ENCODE data around the gene GBX1. TPM values are rescaled to one million over a fixed set of nuclear protein-coding genes. Genes with fewer than 3 reads are reported as not detected.

GBX1 gene
- total RNA-seq, 2 experiments from 2014 or later: not detected

DNA sequence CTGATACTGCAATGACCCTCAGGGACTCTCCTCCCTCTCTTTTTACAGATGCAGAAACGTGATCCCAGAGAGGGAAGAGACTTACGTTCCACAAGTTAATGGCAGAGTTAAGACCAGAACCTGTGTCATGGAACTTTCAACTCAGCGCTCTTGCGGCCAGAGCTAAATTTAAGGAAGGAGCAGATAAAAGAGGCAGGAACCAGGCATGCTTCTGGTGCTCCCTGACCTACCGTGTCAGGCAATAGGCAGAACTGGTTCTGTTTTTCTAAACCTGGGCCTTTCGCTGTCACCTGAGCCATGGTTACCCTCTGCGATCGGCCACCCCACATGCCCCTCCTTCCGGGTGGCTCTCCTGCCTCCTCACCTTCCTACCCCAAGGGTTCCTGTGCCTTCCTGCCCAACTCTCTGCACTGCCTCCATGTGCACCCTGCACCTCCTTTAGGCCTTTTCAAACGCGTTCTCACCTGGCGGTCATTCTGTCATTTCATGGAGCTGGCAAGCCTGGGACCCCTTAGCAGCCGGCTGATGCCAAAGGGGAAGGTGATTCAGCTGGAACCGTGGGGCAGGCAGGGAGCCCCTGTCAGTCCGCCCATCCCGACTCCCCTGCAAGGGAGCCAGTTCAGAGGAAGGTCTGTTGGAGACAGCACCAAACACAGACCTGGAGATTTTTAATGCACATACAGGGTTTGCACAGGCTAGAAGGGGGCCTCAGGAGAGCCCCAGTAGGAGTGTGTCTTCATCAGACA is 7.7 kb upstream of the GBX1 start:
- DNase-seq: no peak
- no peaks in the 10 kb centered on the region for H3K36me3 Mint-ChIP-seq (ENCODE audit: low read depth)
- no peak overlapping the region for H3K27ac Mint-ChIP-seq
- ChIA-PET POLR2A (no interaction called here), CTCF (interaction anchor here (0.7 to 1.0 kb wide), 2 partner anchors 9 to 31 kb away, joined by 3 read pairs; no protein-coding TSS in a partner anchor)
- H3K27me3 Mint-ChIP-seq: peaks cover 34% of the 10 kb centered on the region
- H3K4me3 Mint-ChIP-seq: no peak overlapping the region
- no peaks in the 10 kb centered on the region for H3K9me3 Mint-ChIP-seq
- no peaks in the 10 kb centered on the region for H3K4me1 Mint-ChIP-seq

DNA sequence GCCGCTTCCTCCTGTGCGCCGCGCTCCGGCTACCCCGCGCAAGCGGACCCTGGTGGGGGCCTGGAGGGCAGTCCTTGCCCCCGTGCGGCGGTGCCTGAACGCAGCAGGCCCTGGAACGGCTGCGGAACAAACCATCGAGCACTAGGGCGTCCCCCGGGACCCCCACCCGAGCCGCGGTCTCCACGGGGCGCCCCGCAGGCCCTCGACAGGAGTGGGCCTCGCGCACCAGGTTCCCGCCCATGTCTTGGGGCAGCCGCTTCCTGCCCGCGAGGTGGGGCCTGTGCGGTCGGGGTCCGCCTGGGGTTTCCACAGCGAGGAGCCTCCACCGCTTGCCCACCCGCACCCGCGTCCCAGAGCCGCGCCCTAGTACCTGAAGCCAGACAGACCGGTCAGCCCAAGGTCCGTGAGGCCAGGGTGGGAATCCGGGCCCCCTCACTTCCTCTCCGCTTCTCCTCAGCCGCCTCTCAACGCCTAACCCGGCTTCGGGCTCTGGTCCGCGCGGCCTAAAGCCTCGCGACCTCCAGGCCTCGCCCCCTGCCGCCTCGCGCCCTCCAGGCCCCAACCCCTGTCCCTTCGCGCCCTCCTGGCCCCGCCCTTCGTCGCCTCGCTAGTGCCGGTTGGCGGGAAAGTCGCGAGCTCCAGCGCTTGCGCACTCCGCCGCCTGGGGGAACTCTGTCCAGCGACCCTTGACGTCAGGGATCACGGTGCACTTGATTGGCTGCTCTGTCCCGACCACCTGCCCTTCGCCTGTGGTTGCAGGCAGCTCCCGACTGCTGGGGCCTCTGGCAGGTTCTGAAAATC is 7.0 kb upstream of the GBX1 start:
- Mint-ChIP-seq H3K4me1 (no peaks in the 10 kb centered on the region), H3K9me3 (no peaks in the 10 kb centered on the region), H3K4me3 (no peak overlapping the region), H3K27me3 (peaks cover 41% of the 10 kb centered on the region), H3K27ac (no peak overlapping the region), H3K36me3 (ENCODE audit: low read depth) (no peaks in the 10 kb centered on the region)
- no peak for DNase-seq
- ChIA-PET CTCF (interaction anchor here (0.7 to 1.0 kb wide), 2 partner anchors 9 to 32 kb away, joined by 3 read pairs; no protein-coding TSS in a partner anchor), POLR2A (no interaction called here)

DNA sequence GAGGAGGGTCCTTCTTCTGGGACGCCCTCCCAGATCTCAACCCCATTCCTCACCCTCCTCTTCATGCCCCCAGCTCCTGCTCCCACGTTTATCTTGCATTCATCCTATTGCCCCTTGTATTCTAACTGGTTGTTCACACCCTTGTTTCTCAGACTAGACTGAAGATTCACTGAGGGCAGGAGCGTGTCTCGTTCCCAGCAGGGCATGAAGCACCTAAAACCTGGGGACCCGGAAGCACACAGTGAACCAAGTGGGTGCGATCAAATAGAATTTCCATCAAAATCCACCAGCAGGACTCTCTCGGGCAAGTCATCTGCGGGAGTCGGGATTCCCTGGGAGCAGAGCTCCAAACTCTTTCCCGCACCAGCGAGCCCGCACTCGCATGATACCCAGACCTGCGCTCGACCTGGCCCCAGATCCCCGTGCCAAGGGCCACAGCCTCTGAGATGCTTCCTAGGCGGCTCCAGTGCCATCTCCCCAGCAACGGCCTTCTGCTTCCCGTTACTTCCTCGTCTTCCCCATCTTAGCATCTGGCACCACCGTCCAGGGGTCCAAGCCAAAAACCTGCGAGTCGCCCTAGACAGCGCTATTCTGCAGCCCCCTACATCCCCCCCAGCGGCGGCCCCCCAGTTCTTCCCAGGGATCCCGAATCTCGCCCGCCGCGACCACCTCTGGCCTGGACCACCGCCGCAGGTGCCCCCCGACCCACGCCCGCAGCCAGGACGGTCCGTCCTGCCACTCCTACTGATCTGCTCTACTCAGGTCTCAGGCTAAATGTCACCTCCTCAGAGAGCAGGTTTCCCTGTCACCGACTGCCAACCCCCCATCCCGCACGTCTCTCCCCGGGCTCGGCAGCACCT is 6.1 kb upstream of the GBX1 start:
- no peak for DNase-seq
- POLR2A ChIA-PET: no interaction called here
- peaks cover 47% of the 10 kb centered on the region for H3K27me3 Mint-ChIP-seq
- no peak overlapping the region for H3K4me3 Mint-ChIP-seq
- H3K9me3 Mint-ChIP-seq: no peaks in the 10 kb centered on the region
- H3K4me1 Mint-ChIP-seq: peaks cover under 1% of the 10 kb centered on the region
- no peaks in the 10 kb centered on the region for H3K36me3 Mint-ChIP-seq (ENCODE audit: low read depth)
- H3K27ac Mint-ChIP-seq: no peak overlapping the region
- CTCF ChIA-PET: interaction anchor here (1.0 kb wide), 1 partner anchor 13 kb away, joined by 3 read pairs; no protein-coding TSS in a partner anchor

DNA sequence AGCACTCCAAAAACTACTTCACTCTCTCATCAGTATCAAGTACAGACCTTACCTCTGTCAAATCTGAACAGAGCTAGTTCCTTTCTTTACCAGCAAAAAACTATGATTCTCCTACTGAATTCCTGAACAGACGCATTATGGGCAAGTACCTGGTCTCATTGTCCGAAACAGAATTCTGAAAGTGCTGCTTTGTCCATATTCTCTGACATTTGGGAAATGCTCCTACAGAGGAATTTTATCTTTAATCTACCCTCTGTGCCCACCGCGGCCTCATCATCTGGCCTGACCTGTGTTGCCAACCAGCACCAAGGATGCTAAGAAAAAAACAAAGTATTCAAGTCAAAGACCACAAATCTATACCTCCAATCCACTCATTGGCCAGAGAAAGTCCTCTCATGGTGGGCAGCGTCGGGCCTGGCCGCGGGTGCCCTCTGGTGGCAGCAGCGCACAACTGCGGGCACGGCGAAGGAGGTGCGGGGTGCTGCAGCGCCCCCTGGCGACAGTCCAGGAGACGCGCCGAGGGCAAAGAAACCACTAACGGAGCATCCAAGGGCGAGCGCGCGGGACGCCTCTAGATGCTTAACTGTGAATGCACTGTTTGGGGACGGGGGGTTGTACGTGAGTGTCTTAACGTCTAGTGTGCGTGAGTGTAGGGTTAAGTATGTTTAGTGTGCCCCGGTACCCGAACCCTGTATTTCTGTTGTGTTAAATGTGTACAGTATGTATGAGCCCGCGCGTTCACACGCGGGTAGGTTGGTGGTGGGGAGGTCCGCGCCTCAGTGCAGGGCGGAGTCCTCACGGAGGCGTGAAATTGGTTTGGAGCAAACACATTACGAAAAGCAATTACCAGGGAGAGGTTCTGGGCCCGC is 5.0 kb upstream of the GBX1 start:
- DNase-seq: peak; percentile 77
- peaks cover 53% of the 10 kb centered on the region for H3K27me3 Mint-ChIP-seq
- peaks cover 4% of the 10 kb centered on the region for H3K4me1 Mint-ChIP-seq
- ChIA-PET CTCF (interaction anchor here (0.6 to 1.0 kb wide), 6 partner anchors 9 to 212 kb away, joined by 3 to 5 read pairs (median 3); partner anchors contain the start of gene CHPF2), POLR2A (no interaction called here)
- H3K9me3 Mint-ChIP-seq: no peaks in the 10 kb centered on the region
- no peak overlapping the region for H3K27ac Mint-ChIP-seq
- H3K36me3 Mint-ChIP-seq (ENCODE audit: low read depth): no peaks in the 10 kb centered on the region
- no peak overlapping the region for H3K4me3 Mint-ChIP-seq

DNA sequence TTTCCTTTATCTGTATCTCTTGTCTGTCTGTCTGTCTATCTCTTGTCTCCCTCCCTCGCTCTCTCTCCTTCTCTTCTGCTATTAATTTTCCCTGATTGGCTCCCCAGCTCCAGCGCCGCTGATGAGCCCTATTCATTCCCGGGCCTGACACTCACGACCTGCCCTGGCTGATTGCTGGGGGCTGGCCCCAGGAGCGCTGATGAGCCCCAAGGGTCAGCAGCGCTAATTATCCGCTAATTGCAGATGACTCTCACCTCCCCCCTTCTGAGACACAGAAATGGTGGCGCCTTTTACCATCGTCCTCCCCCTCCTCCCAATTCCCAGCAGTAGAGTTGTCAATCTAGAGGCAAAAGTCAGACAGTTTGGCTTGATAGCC is 1.3 kb upstream of the GBX1 start:
- no peak for DNase-seq
- H3K27me3 Mint-ChIP-seq: peaks cover 48% of the 10 kb centered on the region
- ChIA-PET POLR2A (no interaction called here), CTCF (interaction anchor here (1.0 to 1.8 kb wide), 4 partner anchors 9 to 75 kb away, joined by 3 to 6 read pairs (median 5); no protein-coding TSS in a partner anchor)
- H3K27ac Mint-ChIP-seq: no peak overlapping the region
- no peaks in the 10 kb centered on the region for H3K9me3 Mint-ChIP-seq
- H3K4me3 Mint-ChIP-seq: peak overlapping the region; percentile 55
- H3K36me3 Mint-ChIP-seq (ENCODE audit: low read depth): no peaks in the 10 kb centered on the region
- peaks cover 6% of the 10 kb centered on the region for H3K4me1 Mint-ChIP-seq

DNA sequence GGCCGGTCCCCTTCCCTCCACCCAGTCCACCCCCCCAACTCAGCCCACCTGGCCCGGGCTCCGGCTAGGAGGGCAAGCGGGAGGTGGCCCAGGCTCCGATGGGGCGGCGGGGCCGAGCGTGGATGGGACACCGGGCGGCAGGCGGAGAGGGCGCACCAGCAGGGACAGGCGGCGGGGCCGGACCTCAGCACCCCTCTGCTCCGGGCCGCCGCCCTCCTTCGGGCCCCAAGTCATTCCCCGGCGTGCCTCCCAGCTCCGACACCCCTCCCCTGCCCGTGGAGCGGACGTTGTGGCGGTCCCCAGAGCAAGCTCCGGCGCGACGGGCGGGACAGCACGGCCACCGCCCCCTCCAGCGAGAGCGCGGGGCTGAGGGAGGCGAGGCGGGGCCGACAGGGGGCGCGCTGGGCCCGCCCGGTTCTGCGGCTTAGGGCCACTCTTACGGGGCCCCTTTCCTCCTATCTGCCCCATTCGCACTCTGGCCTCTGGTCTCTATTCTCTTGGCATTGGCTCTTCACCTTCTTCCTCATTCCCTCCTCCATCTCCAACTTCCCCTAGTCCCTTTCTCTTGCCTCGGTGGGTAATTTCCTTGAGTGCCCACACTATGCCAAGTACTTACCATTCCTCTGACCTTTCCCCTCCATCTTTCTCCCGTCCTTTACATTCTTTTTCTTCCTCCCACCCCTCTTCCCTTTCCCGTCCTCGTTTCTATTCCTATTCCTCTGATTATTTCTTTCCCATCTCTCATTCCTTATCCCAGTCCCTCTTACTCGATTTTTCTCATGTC is 701 bp upstream of the GBX1 start:
- DNase-seq: peak; percentile 48
- H3K27ac Mint-ChIP-seq: no peak overlapping the region
- peak overlapping the region; percentile 55 for H3K4me3 Mint-ChIP-seq
- H3K36me3 Mint-ChIP-seq (ENCODE audit: low read depth): no peaks in the 10 kb centered on the region
- CTCF ChIA-PET: interaction anchor here (0.7 to 1.8 kb wide), 9 partner anchors 8 to 184 kb away, joined by 3 to 6 read pairs (median 3); partner anchors contain the start of gene ABCF2
- no peaks in the 10 kb centered on the region for H3K9me3 Mint-ChIP-seq
- peaks cover 45% of the 10 kb centered on the region for H3K27me3 Mint-ChIP-seq
- POLR2A ChIA-PET: no interaction called here
- H3K4me1 Mint-ChIP-seq: peaks cover 6% of the 10 kb centered on the region

DNA sequence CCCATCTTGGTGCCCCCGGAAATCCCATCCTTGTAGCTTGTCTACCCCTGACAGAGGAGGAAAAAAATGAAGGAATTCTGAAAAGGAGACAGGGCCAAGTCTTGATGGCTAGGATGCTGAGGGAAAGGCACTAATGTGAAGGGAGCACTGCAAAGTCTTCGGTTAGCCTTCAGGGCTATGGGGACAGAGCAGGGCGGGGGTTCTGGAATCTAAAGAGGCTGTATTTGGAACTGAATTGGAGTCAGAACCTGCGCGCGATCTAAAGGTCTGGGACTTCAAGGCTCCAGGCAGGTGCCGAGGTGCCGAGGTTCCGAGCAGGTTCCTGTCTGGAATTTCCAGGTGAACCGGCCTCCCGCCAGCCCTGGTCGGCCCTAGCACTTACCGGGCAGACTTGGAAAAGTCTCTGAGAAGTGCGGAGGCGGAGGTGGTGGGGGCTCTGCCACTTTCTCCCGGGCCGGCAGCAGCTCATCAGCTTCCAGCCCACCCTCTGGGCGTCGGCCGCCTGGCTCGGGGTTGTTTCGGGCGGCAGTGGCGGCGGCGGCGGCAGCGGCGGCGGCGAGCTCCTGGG is 781 bp downstream of the GBX1 start:
- Mint-ChIP-seq H3K27ac (no peak overlapping the region), H3K4me3 (no peak overlapping the region), H3K9me3 (no peaks in the 10 kb centered on the region), H3K36me3 (ENCODE audit: low read depth) (no peaks in the 10 kb centered on the region), H3K4me1 (peaks cover 6% of the 10 kb centered on the region), H3K27me3 (peaks cover 34% of the 10 kb centered on the region)
- ChIA-PET POLR2A (no interaction called here), CTCF (interaction anchor here (0.6 to 1.8 kb wide), 3 partner anchors 9 to 138 kb away, joined by 3 to 6 read pairs (median 4); no protein-coding TSS in a partner anchor)
- no peak for DNase-seq

DNA sequence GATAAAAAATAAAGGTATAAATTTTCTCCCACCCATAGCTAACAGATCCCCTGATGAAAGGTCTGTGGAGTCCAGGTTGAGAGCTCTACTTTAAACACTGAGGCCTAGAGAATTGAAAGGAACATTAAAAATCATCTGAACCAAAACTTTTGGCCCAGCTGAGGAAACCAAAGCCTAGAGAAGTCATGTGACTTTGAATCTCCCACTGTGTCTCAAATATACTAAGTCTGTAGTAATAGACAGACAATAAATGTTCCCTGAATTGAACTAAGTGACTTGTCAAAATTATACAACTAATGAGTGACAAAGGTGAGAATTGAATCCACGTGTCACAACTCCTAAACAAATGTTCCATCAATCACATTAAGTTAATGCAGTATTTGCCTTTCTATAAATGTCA is 5.7 kb downstream of the GBX1 start:
- Mint-ChIP-seq H3K36me3 (ENCODE audit: low read depth) (no peaks in the 10 kb centered on the region), H3K4me3 (no peak overlapping the region), H3K27ac (no peak overlapping the region), H3K4me1 (peaks cover 1% of the 10 kb centered on the region), H3K9me3 (no peaks in the 10 kb centered on the region), H3K27me3 (peaks cover 15% of the 10 kb centered on the region)
- no peak for DNase-seq
- ChIA-PET POLR2A (no interaction called here), CTCF (interaction anchor here (0.6 kb wide), 1 partner anchor 201 kb away, joined by 3 read pairs; no protein-coding TSS in a partner anchor)

DNA sequence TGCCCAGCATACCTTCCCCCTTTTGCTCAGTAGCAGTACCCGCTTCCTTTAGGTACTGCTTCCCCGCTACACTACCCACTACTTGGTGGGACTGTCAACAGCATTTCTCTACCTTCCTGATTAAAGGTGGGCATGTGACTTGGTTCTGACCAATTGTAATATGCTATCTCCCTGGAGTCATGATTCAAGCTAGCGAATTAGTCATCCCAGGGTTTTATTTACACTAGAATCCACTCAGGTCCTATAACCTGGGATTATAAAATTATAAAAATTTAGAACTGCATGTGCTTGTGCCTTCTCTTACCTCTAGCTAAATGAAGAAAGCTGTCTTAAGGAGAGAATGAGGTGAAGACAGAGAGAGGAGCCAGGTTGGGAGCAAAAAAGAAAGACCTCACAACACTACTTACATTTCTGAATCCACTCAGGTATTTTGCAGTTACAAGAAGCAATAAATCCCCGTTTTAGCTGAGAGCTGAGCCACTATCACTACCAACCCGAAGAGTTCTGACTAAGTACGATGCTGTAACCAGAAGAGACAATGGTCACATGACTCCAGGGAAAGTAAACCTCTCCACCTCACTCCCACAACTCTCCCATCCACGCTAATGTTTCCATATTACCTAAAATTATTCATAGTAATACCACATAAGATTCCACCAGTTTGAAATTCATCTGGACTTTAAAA is 9.7 kb downstream of the GBX1 start:
- H3K27ac Mint-ChIP-seq: no peak overlapping the region
- H3K4me3 Mint-ChIP-seq: no peak overlapping the region
- ChIA-PET POLR2A (no interaction called here), CTCF (interaction anchor here (0.6 to 0.9 kb wide), 2 partner anchors 9 to 50 kb away, joined by 3 to 6 read pairs; no protein-coding TSS in a partner anchor)
- H3K4me1 Mint-ChIP-seq: no peaks in the 10 kb centered on the region
- DNase-seq: no peak
- no peaks in the 10 kb centered on the region for H3K9me3 Mint-ChIP-seq
- no peaks in the 10 kb centered on the region for H3K36me3 Mint-ChIP-seq (ENCODE audit: low read depth)
- peaks cover 35% of the 10 kb centered on the region for H3K27me3 Mint-ChIP-seq

DNA sequence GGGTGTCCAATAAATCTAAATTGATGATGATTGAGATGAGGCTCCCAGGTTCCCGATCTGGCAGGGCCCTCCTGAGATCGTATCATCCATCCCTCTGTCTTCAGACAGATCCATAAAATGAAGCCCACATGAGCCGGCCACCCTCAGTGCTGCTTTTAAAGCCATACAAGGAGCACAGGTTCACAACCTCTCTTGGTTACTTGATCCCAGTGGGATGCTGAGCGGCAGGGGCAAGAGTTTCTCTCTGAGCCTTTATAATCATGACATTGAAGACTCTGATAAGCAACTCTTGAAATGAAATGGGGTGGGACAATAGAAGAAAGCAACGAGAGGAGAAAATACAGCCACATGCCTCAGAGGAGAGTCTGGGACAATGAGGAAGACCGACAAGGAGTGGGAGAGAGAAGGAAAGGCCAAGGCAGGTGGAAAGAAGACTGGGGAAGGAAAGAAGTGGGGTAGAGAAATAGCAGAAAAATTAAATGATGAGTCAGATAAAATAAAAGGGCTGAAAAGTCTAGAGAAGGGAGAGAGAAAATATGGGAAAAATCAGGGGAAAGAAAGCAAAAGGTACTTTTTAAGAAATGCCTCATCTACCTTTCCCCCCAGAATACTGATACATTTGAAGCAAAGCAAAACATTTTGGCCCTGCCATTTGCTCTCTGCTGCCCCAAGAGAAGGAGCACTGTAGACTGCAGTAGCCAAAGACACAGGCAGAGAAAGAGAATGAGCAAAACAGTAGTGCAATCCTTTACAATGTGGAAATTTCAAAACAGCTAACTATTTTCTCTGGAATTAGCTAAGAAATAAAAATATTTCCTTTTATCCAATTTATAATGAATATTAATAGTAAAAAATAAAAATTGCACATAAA is 14.6 kb downstream of the GBX1 start:
- peaks cover 38% of the 10 kb centered on the region for H3K27me3 Mint-ChIP-seq
- no peaks in the 10 kb centered on the region for H3K36me3 Mint-ChIP-seq (ENCODE audit: low read depth)
- no peak overlapping the region for H3K27ac Mint-ChIP-seq
- ChIA-PET POLR2A (no interaction called here), CTCF (interaction anchor here (0.6 to 0.7 kb wide), 2 partner anchors 55 to 415 kb away, joined by 3 to 4 read pairs; no protein-coding TSS in a partner anchor)
- H3K4me3 Mint-ChIP-seq: no peak overlapping the region
- no peak for DNase-seq
- H3K4me1 Mint-ChIP-seq: no peaks in the 10 kb centered on the region
- H3K9me3 Mint-ChIP-seq: no peaks in the 10 kb centered on the region

Measured in activated CD4-positive, alpha-beta T cell treated with anti-CD3 and anti-CD28 coated beads, Interleukin-2, amount 10 ng/mL, durations not matched to agents 7 days and 5 days (primary cell).